ENCODE measurements around the gene SLC12A5. TPM values are rescaled to one million over a fixed set of nuclear protein-coding genes. Genes with fewer than 3 reads are reported as not detected.

SLC12A5 gene
- total RNA-seq, 1 experiment from 2014 or later = 7.2 TPM

DNA sequence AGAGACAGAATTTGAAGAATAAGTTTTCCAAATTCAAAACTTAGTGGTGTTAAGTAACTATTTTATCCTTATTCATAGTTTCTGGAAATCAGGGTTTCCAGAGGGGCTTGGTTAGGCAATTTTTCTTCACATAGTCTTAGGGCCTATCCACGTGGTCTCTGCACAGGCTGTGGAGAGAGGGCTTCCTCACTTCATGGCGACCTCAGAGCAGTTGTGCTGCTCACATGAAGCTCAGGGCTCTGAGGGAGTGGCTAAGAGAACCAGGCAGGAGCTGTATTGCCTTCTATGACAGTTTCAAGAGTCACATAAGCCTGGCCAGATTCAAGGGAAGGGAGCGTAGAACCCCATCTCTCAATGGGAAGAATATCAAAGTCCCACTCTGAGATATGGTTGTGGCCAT, 75.2 kb downstream of the SLC12A5 start:
- CTCF ChIA-PET = no interaction called here
- Mint-ChIP-seq H3K27me3 (ENCODE audit: low read depth) (peaks cover 36% of the 10 kb centered on the region), H3K4me1 (peaks cover 6% of the 10 kb centered on the region), H3K27ac (no peak overlapping the region), H3K9me3 (peaks cover 12% of the 10 kb centered on the region), H3K4me3 (no peak overlapping the region), H3K36me3 (peaks cover 4% of the 10 kb centered on the region)
- POLR2A ChIA-PET = interaction anchor here (0.5 kb wide), 1 partner anchor 987 kb away, joined by 5 read pairs; no protein-coding TSS in a partner anchor
- ATAC-seq = no peak
- DNase-seq (ENCODE audit: low spot score) = no peak
- TF ChIP-seq ZNF423 (CRISPR knock-in tag; IDR thresholded peaks at IDR 0.05) (no peak), GTF2I (CRISPR knock-in tag; conservative IDR thresholded peaks at IDR 0.05) (no peak), CREB1 (CRISPR knock-in tag; IDR thresholded peaks at IDR 0.05) (no peak), ETV6 (CRISPR knock-in tag; IDR thresholded peaks at IDR 0.05) (no peak), ZNF138 (CRISPR knock-in tag; conservative IDR thresholded peaks at IDR 0.05) (no peak), GABPB1 (CRISPR knock-in tag; IDR thresholded peaks at IDR 0.05) (no peak), ZBTB21 (CRISPR knock-in tag; IDR thresholded peaks at IDR 0.05; ENCODE audit: borderline replicate concordance) (no peak), SOX15 (CRISPR knock-in tag; IDR thresholded peaks at IDR 0.05) (no peak), PRRX2 (CRISPR knock-in tag; IDR thresholded peaks at IDR 0.05) (no peak), IRF2 (CRISPR knock-in tag; IDR thresholded peaks at IDR 0.05; ENCODE audit: borderline replicate concordance, low read depth) (no peak)
- TF ChIP-seq, protein P1, sequence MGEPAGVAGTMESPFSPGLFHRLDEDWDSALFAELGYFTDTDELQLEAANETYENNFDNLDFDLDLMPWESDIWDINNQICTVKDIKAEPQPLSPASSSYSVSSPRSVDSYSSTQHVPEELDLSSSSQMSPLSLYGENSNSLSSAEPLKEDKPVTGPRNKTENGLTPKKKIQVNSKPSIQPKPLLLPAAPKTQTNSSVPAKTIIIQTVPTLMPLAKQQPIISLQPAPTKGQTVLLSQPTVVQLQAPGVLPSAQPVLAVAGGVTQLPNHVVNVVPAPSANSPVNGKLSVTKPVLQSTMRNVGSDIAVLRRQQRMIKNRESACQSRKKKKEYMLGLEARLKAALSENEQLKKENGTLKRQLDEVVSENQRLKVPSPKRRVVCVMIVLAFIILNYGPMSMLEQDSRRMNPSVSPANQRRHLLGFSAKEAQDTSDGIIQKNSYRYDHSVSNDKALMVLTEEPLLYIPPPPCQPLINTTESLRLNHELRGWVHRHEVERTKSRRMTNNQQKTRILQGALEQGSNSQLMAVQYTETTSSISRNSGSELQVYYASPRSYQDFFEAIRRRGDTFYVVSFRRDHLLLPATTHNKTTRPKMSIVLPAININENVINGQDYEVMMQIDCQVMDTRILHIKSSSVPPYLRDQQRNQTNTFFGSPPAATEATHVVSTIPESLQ (CRISPR knock-in tag; IDR thresholded peaks at IDR 0.05) = no peak
- TF ChIP-seq, protein P2, sequence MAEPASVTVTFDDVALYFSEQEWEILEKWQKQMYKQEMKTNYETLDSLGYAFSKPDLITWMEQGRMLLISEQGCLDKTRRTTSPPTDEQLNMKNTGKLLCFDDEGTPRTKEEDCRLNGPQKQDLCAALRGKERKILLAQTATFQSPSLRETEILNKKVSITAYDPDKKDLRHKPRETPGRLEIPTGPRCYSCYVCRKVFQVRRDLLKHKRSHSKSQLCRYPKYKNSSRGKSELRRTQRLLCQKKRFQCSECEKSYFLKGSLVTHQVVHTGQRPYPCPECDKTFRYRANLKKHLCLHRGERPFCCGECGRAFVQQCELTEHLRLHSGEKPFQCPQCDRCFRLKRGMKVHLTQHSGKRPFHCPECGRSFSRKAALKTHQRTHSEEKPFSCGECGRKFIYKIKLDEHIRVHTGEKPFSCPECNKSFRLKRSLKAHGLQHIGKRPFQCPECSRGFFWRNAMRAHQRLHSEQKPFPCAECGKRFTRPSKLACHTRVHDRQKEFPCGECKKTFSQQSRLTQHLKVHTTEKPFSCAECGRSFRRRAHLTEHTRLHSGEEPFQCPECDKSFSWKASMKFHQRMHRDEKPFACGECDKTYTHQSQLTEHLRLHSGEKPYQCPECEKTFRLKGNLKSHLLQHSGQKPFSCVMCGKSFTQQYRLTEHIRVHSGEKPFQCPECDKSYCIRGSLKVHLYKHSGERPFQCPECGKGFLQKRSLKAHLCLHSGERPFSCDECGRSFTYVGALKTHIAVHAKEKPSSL (CRISPR knock-in tag; conservative IDR thresholded peaks at IDR 0.05) = no peak
- TF ChIP-seq, protein P3, sequence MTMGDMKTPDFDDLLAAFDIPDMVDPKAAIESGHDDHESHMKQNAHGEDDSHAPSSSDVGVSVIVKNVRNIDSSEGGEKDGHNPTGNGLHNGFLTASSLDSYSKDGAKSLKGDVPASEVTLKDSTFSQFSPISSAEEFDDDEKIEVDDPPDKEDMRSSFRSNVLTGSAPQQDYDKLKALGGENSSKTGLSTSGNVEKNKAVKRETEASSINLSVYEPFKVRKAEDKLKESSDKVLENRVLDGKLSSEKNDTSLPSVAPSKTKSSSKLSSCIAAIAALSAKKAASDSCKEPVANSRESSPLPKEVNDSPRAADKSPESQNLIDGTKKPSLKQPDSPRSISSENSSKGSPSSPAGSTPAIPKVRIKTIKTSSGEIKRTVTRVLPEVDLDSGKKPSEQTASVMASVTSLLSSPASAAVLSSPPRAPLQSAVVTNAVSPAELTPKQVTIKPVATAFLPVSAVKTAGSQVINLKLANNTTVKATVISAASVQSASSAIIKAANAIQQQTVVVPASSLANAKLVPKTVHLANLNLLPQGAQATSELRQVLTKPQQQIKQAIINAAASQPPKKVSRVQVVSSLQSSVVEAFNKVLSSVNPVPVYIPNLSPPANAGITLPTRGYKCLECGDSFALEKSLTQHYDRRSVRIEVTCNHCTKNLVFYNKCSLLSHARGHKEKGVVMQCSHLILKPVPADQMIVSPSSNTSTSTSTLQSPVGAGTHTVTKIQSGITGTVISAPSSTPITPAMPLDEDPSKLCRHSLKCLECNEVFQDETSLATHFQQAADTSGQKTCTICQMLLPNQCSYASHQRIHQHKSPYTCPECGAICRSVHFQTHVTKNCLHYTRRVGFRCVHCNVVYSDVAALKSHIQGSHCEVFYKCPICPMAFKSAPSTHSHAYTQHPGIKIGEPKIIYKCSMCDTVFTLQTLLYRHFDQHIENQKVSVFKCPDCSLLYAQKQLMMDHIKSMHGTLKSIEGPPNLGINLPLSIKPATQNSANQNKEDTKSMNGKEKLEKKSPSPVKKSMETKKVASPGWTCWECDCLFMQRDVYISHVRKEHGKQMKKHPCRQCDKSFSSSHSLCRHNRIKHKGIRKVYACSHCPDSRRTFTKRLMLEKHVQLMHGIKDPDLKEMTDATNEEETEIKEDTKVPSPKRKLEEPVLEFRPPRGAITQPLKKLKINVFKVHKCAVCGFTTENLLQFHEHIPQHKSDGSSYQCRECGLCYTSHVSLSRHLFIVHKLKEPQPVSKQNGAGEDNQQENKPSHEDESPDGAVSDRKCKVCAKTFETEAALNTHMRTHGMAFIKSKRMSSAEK (CRISPR knock-in tag; IDR thresholded peaks at IDR 0.05; ENCODE audit: borderline replicate concordance) = no peak

DNA sequence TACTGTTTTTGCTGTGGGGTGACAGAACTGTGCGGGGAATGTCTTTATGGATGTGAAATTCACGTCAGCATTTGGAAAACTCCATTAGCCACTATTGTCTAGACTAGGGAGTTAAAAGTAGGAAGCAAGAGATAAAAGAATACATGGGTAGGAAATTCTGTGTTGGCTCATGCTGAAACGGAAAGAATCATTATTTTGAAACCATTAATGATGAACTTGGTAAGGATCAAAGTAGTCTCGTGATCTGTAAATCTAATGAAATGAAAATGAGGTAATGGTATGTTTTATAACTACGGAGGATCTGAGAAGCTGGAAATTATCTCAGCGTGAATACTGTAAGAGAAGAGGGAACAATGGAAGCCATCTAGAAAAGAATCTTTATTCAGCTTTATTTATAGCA, 78.0 kb downstream of the SLC12A5 start:
- H3K27ac Mint-ChIP-seq = no peak overlapping the region
- no peak overlapping the region for H3K4me3 Mint-ChIP-seq
- peaks cover 32% of the 10 kb centered on the region for H3K27me3 Mint-ChIP-seq (ENCODE audit: low read depth)
- TF ChIP-seq, protein P4, sequence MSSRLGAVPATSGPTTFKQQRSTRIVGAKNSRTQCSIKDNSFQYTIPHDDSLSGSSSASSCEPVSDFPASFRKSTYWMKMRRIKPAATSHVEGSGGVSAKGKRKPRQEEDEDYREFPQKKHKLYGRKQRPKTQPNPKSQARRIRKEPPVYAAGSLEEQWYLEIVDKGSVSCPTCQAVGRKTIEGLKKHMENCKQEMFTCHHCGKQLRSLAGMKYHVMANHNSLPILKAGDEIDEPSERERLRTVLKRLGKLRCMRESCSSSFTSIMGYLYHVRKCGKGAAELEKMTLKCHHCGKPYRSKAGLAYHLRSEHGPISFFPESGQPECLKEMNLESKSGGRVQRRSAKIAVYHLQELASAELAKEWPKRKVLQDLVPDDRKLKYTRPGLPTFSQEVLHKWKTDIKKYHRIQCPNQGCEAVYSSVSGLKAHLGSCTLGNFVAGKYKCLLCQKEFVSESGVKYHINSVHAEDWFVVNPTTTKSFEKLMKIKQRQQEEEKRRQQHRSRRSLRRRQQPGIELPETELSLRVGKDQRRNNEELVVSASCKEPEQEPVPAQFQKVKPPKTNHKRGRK (CRISPR knock-in tag; IDR thresholded peaks at IDR 0.05; ENCODE audit: borderline replicate concordance) = no peak
- TF ChIP-seq, protein P5, sequence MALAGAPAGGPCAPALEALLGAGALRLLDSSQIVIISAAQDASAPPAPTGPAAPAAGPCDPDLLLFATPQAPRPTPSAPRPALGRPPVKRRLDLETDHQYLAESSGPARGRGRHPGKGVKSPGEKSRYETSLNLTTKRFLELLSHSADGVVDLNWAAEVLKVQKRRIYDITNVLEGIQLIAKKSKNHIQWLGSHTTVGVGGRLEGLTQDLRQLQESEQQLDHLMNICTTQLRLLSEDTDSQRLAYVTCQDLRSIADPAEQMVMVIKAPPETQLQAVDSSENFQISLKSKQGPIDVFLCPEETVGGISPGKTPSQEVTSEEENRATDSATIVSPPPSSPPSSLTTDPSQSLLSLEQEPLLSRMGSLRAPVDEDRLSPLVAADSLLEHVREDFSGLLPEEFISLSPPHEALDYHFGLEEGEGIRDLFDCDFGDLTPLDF (CRISPR knock-in tag; IDR thresholded peaks at IDR 0.05) = no peak
- no peak for TF ChIP-seq ZNF416 (CRISPR knock-in tag; IDR thresholded peaks at IDR 0.05)
- TF ChIP-seq, protein P6, sequence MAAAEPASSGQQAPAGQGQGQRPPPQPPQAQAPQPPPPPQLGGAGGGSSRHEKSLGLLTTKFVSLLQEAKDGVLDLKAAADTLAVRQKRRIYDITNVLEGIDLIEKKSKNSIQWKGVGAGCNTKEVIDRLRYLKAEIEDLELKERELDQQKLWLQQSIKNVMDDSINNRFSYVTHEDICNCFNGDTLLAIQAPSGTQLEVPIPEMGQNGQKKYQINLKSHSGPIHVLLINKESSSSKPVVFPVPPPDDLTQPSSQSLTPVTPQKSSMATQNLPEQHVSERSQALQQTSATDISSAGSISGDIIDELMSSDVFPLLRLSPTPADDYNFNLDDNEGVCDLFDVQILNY (CRISPR knock-in tag; IDR thresholded peaks at IDR 0.05) = no peak
- no peak for TF ChIP-seq CREM (CRISPR knock-in tag; IDR thresholded peaks at IDR 0.05)
- TF ChIP-seq, protein P7, sequence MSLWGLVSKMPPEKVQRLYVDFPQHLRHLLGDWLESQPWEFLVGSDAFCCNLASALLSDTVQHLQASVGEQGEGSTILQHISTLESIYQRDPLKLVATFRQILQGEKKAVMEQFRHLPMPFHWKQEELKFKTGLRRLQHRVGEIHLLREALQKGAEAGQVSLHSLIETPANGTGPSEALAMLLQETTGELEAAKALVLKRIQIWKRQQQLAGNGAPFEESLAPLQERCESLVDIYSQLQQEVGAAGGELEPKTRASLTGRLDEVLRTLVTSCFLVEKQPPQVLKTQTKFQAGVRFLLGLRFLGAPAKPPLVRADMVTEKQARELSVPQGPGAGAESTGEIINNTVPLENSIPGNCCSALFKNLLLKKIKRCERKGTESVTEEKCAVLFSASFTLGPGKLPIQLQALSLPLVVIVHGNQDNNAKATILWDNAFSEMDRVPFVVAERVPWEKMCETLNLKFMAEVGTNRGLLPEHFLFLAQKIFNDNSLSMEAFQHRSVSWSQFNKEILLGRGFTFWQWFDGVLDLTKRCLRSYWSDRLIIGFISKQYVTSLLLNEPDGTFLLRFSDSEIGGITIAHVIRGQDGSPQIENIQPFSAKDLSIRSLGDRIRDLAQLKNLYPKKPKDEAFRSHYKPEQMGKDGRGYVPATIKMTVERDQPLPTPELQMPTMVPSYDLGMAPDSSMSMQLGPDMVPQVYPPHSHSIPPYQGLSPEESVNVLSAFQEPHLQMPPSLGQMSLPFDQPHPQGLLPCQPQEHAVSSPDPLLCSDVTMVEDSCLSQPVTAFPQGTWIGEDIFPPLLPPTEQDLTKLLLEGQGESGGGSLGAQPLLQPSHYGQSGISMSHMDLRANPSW (CRISPR knock-in tag; conservative IDR thresholded peaks at IDR 0.05; ENCODE audit: low read depth) = no peak
- no peak for TF ChIP-seq CREB1 (CRISPR knock-in tag; IDR thresholded peaks at IDR 0.05)

More for the DNA sequence above, 78.0 kb downstream of the SLC12A5 start:
- ATAC-seq = no peak
- ChIA-PET POLR2A (no interaction called here), CTCF (interaction anchor here (1.5 to 1.9 kb wide), 2 partner anchors 7 to 21 kb away, joined by 5 to 6 read pairs; no protein-coding TSS in a partner anchor)
- no peak for DNase-seq (ENCODE audit: low spot score)
- Mint-ChIP-seq H3K4me1 (no peaks in the 10 kb centered on the region), H3K9me3 (peaks cover 8% of the 10 kb centered on the region), H3K36me3 (peaks cover 4% of the 10 kb centered on the region)
